Mesothelial cell of epicardium (in vitro differentiated cells): ENCODE results near the gene PHF23. TPM values are rescaled to one million over a fixed set of nuclear protein-coding genes. Genes with fewer than 3 reads are reported as not detected.

Experiments
- DNase-seq, 2 experiments: peaks; one replicate each; pipeline ENCODE4 v3.0.0; 2021; ENCODE audit warnings: low spot score in 2 of 2; ENCODE audit not compliant: unreplicated experiment in 2 of 2
- H3K27ac Mint-ChIP-seq: 2 replicates; pipeline ENCODE4 v1.8.0; 2021; ENCODE audit warnings: mixed read lengths
- H3K27me3 Mint-ChIP-seq: 2 replicates; pipeline ENCODE4 v1.8.0; 2021; ENCODE audit warnings: low read depth, mixed read lengths
- H3K36me3 Mint-ChIP-seq: 2 replicates; pipeline ENCODE4 v1.8.0; 2021; ENCODE audit warnings: mixed read lengths
- H3K4me1 Mint-ChIP-seq: 2 replicates; pipeline ENCODE4 v1.8.0; 2021; ENCODE audit warnings: mixed read lengths
- H3K4me3 Mint-ChIP-seq: 2 replicates; pipeline ENCODE4 v1.8.0; 2021; ENCODE audit warnings: mild to moderate bottlenecking, moderate library complexity, mixed read lengths
- H3K9me3 Mint-ChIP-seq: 2 replicates; pipeline ENCODE4 v1.8.0; 2021; ENCODE audit warnings: mixed read lengths
- CTCF ChIP-seq: fragments of 200-600 bp; sonication (generic); IDR thresholded peaks from one replicate; pipeline ENCODE4 v1.5.0; 2021; ENCODE audit warnings: antibody characterized with exemption; ENCODE audit not compliant: unreplicated experiment
- total RNA-seq: library from RNA; stranded (reverse); gene quantifications from 3 replicates; pipeline ENCODE4 v1.2.1, GENCODE V29; 2021

The PHF23 gene
- total RNA-seq, 1 donor from 2014 or later, result 57.1 TPM

GRCh38 chr17:7204336-7204735 lies 34.9 kb downstream of the PHF23 start:
- Mint-ChIP-seq H3K36me3 (peaks cover 6% of the 10 kb centered on the region), H3K27me3 (no peaks in the 10 kb centered on the region), H3K9me3 (no peaks in the 10 kb centered on the region), H3K27ac (no peak overlapping the region), H3K4me3 (peak overlapping the region; percentile 68), H3K4me1 (peaks cover 45% of the 10 kb centered on the region)
- DNase-seq, result no peak
- no peak for TF ChIP-seq CTCF

GRCh38 chr17:7203391-7203790 lies 35.9 kb downstream of the PHF23 start:
- Mint-ChIP-seq H3K9me3 (no peaks in the 10 kb centered on the region), H3K4me3 (peak overlapping the region; percentile 21), H3K36me3 (peaks cover 6% of the 10 kb centered on the region), H3K27me3 (no peaks in the 10 kb centered on the region), H3K4me1 (peaks cover 39% of the 10 kb centered on the region), H3K27ac (no peak overlapping the region)
- no peak for DNase-seq
- TF ChIP-seq CTCF, result no peak

- Mint-ChIP-seq H3K4me1 (no peaks in the 10 kb centered on the region), H3K36me3 (peaks cover 21% of the 10 kb centered on the region), H3K9me3 (no peaks in the 10 kb centered on the region), H3K4me3 (no peak overlapping the region), H3K27me3 (no peaks in the 10 kb centered on the region), H3K27ac (no peak overlapping the region)
- DNase-seq, result no peak
- TF ChIP-seq CTCF, result no peak
Observed at GRCh38 chr17:7196651-7197401, 42.4 kb downstream of the PHF23 start.

GRCh38 chr17:7195971-7196370 lies 43.3 kb downstream of the PHF23 start:
- Mint-ChIP-seq H3K36me3 (peaks cover 25% of the 10 kb centered on the region), H3K27me3 (no peaks in the 10 kb centered on the region), H3K27ac (no peak overlapping the region), H3K9me3 (no peaks in the 10 kb centered on the region), H3K4me3 (no peak overlapping the region), H3K4me1 (peaks cover 2% of the 10 kb centered on the region)
- TF ChIP-seq CTCF, result no peak
- DNase-seq, result no peak

- TF ChIP-seq CTCF, result no peak
- Mint-ChIP-seq H3K9me3 (no peaks in the 10 kb centered on the region), H3K27ac (no peak overlapping the region), H3K4me1 (peaks cover 2% of the 10 kb centered on the region), H3K36me3 (peaks cover 27% of the 10 kb centered on the region), H3K27me3 (no peaks in the 10 kb centered on the region), H3K4me3 (no peak overlapping the region)
- no peak for DNase-seq
Observed at GRCh38 chr17:7192271-7192937, 46.9 kb downstream of the PHF23 start.
